Measurements from ENCODE around the gene BOD1.

GRCh38 chr5:173583346-173583745 lies 33.1 kb downstream of the BOD1 start:
- TF ChIP-seq CTCF (conservative IDR thresholded peaks at IDR 0.05; ENCODE audit: low read depth, low read length), result no peak
- TF ChIP-seq EZH2 (IDR thresholded peaks at IDR 0.05; ENCODE audit: borderline replicate concordance, low read depth, low read length, poor library complexity, severe bottlenecking), result no peak

Data from A673 (cell line).